ENCODE measurements around the gene VPS37C. TPM values are rescaled to one million over a fixed set of nuclear protein-coding genes. Genes with fewer than 3 reads are reported as not detected.

VPS37C gene
- total and polyA plus RNA-seq, 9 donors, result 7.8 to 25.8 (median 19.7) TPM

GRCh38 chr11:61119571-61119970 is 41.7 kb downstream of the VPS37C start:
- Histone ChIP-seq H3K4me1 (ENCODE audit: insufficient read depth) (peaks cover 6% of the 10 kb centered on the region), H3K9me3 (no peaks in the 10 kb centered on the region), H3K27ac (no peak overlapping the region), H3K36me3 (no peaks in the 10 kb centered on the region), H3K4me3 (no peak overlapping the region), H3K27me3 (no peaks in the 10 kb centered on the region)
- WGBS, 3 donors, result 67 to 79% (median 75%) methylated on average over 3 of the region's 3 CpGs
- no peak for DNase-seq
- TF ChIP-seq EP300 (IDR thresholded peaks at IDR 0.05) (no peak), CTCF (IDR thresholded peaks at IDR 0.05) (no peak), POLR2A (IDR thresholded peaks at IDR 0.05) (no peak)
- intact Hi-C loops (cut with DNase I), result no loop called here

GRCh38 chr11:61119055-61119454 is 42.2 kb downstream of the VPS37C start:
- TF ChIP-seq POLR2A (IDR thresholded peaks at IDR 0.05), result no peak
- TF ChIP-seq CTCF (IDR thresholded peaks at IDR 0.05), result no peak
- TF ChIP-seq EP300 (IDR thresholded peaks at IDR 0.05), result no peak
- Histone ChIP-seq H3K4me3 (no peak overlapping the region), H3K4me1 (ENCODE audit: insufficient read depth) (peaks cover 6% of the 10 kb centered on the region), H3K27ac (no peak overlapping the region), H3K9me3 (no peaks in the 10 kb centered on the region), H3K36me3 (no peaks in the 10 kb centered on the region), H3K27me3 (no peaks in the 10 kb centered on the region)
- 69 to 77% (median 71%) methylated on average over 7 to 9 of the region's 9 CpGs for WGBS, 3 donors
- DNase-seq, result no peak
- intact Hi-C loops (cut with DNase I), result no loop called here

GRCh38 chr11:61118406-61118805 is 42.8 kb downstream of the VPS37C start:
- no peaks in the 10 kb centered on the region for H3K36me3 ChIP-seq
- TF ChIP-seq EP300 (IDR thresholded peaks at IDR 0.05) (no peak), POLR2A (IDR thresholded peaks at IDR 0.05) (no peak), CTCF (IDR thresholded peaks at IDR 0.05) (no peak)
- H3K27me3 ChIP-seq, result no peaks in the 10 kb centered on the region
- H3K9me3 ChIP-seq, result no peaks in the 10 kb centered on the region
- WGBS, 3 donors, result 89 to 93% (median 90%) methylated on average over 9 of the region's 9 CpGs
- H3K4me1 ChIP-seq (ENCODE audit: insufficient read depth), result peaks cover 6% of the 10 kb centered on the region
- no peak for DNase-seq
- no peak overlapping the region for H3K4me3 ChIP-seq
- intact Hi-C loops (cut with DNase I), result no loop called here
- H3K27ac ChIP-seq, result no peak overlapping the region

GRCh38 chr11:61118004-61118403 is 43.2 kb downstream of the VPS37C start:
- Histone ChIP-seq H3K36me3 (no peaks in the 10 kb centered on the region), H3K9me3 (no peaks in the 10 kb centered on the region), H3K4me1 (ENCODE audit: insufficient read depth) (peaks cover 6% of the 10 kb centered on the region), H3K27ac (no peak overlapping the region), H3K4me3 (no peak overlapping the region), H3K27me3 (no peaks in the 10 kb centered on the region)
- intact Hi-C loops (cut with DNase I), result no loop called here
- no peak for TF ChIP-seq POLR2A (IDR thresholded peaks at IDR 0.05)
- TF ChIP-seq CTCF (IDR thresholded peaks at IDR 0.05), result no peak
- TF ChIP-seq EP300 (IDR thresholded peaks at IDR 0.05), result no peak
- DNase-seq, result no peak
- whole genome bisulfite sequencing, 3 donors, result 62 to 80% (median 67%) methylated on average over 9 of the region's 9 CpGs

GRCh38 chr11:61117168-61117520 is 44.1 kb downstream of the VPS37C start:
- Histone ChIP-seq H3K4me1 (ENCODE audit: insufficient read depth) (peaks cover 6% of the 10 kb centered on the region), H3K36me3 (no peaks in the 10 kb centered on the region), H3K9me3 (no peaks in the 10 kb centered on the region), H3K4me3 (no peak overlapping the region), H3K27me3 (no peaks in the 10 kb centered on the region), H3K27ac (no peak overlapping the region)
- no peak for DNase-seq
- WGBS, 3 donors, result 90 to 97% (median 95%) methylated on average over 2 of the region's 2 CpGs
- TF ChIP-seq EP300 (IDR thresholded peaks at IDR 0.05) (no peak), CTCF (IDR thresholded peaks at IDR 0.05) (no peak), POLR2A (IDR thresholded peaks at IDR 0.05) (no peak)
- intact Hi-C loops (cut with DNase I), result no loop called here

Measured in ovary (tissue), 9 donors.